ENCODE data around the gene TMED7.

TMED7 gene

DNA sequence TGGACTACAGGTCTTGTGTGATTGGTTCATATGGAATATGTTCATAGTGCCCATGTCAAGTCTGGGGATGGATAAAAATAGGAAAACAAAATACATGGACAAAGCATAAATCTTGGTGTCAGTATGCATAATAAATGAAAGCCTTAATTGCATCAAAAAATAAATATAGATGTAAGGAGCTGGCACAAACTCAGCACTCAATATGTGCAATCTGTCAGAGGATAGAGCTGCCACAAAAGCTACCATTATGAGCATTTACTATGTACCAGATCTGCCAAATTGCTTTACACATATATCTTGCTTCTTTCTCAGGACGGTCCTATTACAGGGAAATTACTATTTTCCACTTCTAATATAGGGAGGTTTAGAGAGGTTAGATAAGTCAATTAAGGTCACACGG is 18.2 kb upstream of the TMED7 start:
- H3K4me3 ChIP-seq (ENCODE audit: low read length) = no peak overlapping the region
- no peak for DNase-seq (ENCODE audit: low read depth)
- TF ChIP-seq, protein P1, sequence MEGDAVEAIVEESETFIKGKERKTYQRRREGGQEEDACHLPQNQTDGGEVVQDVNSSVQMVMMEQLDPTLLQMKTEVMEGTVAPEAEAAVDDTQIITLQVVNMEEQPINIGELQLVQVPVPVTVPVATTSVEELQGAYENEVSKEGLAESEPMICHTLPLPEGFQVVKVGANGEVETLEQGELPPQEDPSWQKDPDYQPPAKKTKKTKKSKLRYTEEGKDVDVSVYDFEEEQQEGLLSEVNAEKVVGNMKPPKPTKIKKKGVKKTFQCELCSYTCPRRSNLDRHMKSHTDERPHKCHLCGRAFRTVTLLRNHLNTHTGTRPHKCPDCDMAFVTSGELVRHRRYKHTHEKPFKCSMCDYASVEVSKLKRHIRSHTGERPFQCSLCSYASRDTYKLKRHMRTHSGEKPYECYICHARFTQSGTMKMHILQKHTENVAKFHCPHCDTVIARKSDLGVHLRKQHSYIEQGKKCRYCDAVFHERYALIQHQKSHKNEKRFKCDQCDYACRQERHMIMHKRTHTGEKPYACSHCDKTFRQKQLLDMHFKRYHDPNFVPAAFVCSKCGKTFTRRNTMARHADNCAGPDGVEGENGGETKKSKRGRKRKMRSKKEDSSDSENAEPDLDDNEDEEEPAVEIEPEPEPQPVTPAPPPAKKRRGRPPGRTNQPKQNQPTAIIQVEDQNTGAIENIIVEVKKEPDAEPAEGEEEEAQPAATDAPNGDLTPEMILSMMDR (IDR thresholded peaks at IDR 0.05; ENCODE audit: insufficient read depth, low read depth, low read length, missing control alignments) = no peak

- no peak for DNase-seq (ENCODE audit: low read depth)
- TF ChIP-seq, protein P1 (IDR thresholded peaks at IDR 0.05; ENCODE audit: insufficient read depth, low read depth, low read length, missing control alignments) = no peak
- H3K4me3 ChIP-seq (ENCODE audit: low read length) = no peak overlapping the region
Observed at GRCh38 chr5:115641948-115642347, 16.1 kb upstream of the TMED7 start.

GRCh38 chr5:115640274-115640673 is 14.4 kb upstream of the TMED7 start:
- no peak for DNase-seq (ENCODE audit: low read depth)
- TF ChIP-seq, protein P1 (IDR thresholded peaks at IDR 0.05; ENCODE audit: insufficient read depth, low read depth, low read length, missing control alignments) = no peak
- H3K4me3 ChIP-seq (ENCODE audit: low read length) = no peak overlapping the region

DNA sequence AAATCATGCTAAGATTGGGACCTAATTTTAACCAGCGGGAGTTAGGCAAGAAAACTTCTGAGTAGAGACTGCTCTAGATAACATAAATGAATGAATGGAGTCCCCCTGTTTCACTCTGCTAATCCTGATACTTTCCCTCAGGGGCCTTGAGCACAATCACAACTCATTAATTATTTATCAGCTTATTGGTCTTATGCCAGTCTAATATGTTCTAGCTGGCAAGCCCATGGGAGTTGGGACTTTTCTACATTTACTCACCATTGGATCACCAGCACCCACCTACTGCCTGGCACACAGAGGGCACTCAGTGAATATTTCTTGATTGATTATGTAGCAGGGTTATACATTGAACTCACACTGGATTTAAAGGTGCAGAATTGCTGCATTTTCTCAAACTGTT is 13.5 kb upstream of the TMED7 start:
- TF ChIP-seq, protein P1 (IDR thresholded peaks at IDR 0.05; ENCODE audit: insufficient read depth, low read depth, low read length, missing control alignments) = no peak
- no peak for DNase-seq (ENCODE audit: low read depth)
- H3K4me3 ChIP-seq (ENCODE audit: low read length) = no peak overlapping the region

DNA sequence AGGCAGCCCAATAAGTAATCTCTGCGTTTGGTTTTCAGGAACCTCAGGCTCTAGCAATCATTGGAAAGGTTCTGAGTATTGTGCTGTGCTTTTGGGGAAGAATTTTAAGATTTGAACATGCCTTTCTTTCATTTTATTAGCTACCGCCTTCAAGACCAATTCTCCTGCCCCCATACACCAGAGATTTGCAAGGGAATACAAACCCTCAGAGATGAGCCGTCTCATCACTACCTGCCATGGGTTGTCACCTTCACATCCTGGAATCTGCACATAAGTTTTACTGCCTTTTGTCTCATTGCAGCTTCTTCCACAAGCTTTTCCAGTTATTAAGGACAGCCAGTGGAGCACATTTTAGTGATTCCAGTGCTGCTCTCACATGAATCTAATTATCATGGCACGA is 11.7 kb upstream of the TMED7 start:
- TF ChIP-seq, protein P1 (IDR thresholded peaks at IDR 0.05; ENCODE audit: insufficient read depth, low read depth, low read length, missing control alignments) = no peak
- DNase-seq (ENCODE audit: low read depth) = no peak
- no peak overlapping the region for H3K4me3 ChIP-seq (ENCODE audit: low read length)

GRCh38 chr5:115636008-115636407 is 10.2 kb upstream of the TMED7 start:
- TF ChIP-seq, protein P1 (IDR thresholded peaks at IDR 0.05; ENCODE audit: insufficient read depth, low read depth, low read length, missing control alignments) = no peak
- H3K4me3 ChIP-seq (ENCODE audit: low read length) = no peak overlapping the region
- no peak for DNase-seq (ENCODE audit: low read depth)

GRCh38 chr5:115634343-115635132 is 8.7 kb upstream of the TMED7 start:
- TF ChIP-seq, protein P1 (IDR thresholded peaks at IDR 0.05; ENCODE audit: insufficient read depth, low read depth, low read length, missing control alignments) = peak; percentile 96
- no peak overlapping the region for H3K4me3 ChIP-seq (ENCODE audit: low read length)
- DNase-seq (ENCODE audit: low read depth) = peak; percentile 80
